GM12873 (cell line): ENCODE data around the gene GABRR1.

Source experiments
- CTCF ChIP-seq: IDR thresholded peaks from 2 replicates; pipeline ENCODE4 v1.5.1; 2012; ENCODE audit warnings: low read depth, mild to moderate bottlenecking, moderate library complexity, low read length, control low read depth; ENCODE audit not compliant: insufficient read depth; ENCODE audit errors: missing control alignments

Gene GABRR1

GRCh38 chr6:89255417-89255816, 38.3 kb upstream of the GABRR1 start:
- no peak for TF ChIP-seq CTCF

GRCh38 chr6:89254569-89254968, 37.4 kb upstream of the GABRR1 start:
- TF ChIP-seq CTCF: no peak

GRCh38 chr6:89252907-89253306, 35.7 kb upstream of the GABRR1 start:
- TF ChIP-seq CTCF: no peak

- TF ChIP-seq CTCF: no peak
Measured at GRCh38 chr6:89251976-89252375, 34.8 kb upstream of the GABRR1 start.

- no peak for TF ChIP-seq CTCF
Measured at GRCh38 chr6:89251170-89251569, 34.0 kb upstream of the GABRR1 start.

- TF ChIP-seq CTCF: no peak
Measured at GRCh38 chr6:89250239-89250638, 33.1 kb upstream of the GABRR1 start.

- TF ChIP-seq CTCF: no peak
Measured at GRCh38 chr6:89244241-89244985, 27.3 kb upstream of the GABRR1 start.
